DND-41 (cell line): ENCODE results near the gene EFNA4.

ENCODE experiments used
- EZH2 ChIP-seq: IDR thresholded peaks from 3 replicates; pipeline ENCODE4 v1.6.1; 2012; ENCODE audit warnings: borderline replicate concordance, low read depth, mild to moderate bottlenecking, moderate library complexity, low read length, inconsistent platforms; ENCODE audit not compliant: severe bottlenecking
- TF ChIP-seq, protein P1 (sequence below): IDR thresholded peaks from 2 replicates; pipeline ENCODE4 v1.5.1; 2012; ENCODE audit warnings: borderline replicate concordance, low read length, moderate library complexity, mild to moderate bottlenecking; ENCODE audit not compliant: poor library complexity, severe bottlenecking; ENCODE audit errors: extremely low read depth

DNA sequence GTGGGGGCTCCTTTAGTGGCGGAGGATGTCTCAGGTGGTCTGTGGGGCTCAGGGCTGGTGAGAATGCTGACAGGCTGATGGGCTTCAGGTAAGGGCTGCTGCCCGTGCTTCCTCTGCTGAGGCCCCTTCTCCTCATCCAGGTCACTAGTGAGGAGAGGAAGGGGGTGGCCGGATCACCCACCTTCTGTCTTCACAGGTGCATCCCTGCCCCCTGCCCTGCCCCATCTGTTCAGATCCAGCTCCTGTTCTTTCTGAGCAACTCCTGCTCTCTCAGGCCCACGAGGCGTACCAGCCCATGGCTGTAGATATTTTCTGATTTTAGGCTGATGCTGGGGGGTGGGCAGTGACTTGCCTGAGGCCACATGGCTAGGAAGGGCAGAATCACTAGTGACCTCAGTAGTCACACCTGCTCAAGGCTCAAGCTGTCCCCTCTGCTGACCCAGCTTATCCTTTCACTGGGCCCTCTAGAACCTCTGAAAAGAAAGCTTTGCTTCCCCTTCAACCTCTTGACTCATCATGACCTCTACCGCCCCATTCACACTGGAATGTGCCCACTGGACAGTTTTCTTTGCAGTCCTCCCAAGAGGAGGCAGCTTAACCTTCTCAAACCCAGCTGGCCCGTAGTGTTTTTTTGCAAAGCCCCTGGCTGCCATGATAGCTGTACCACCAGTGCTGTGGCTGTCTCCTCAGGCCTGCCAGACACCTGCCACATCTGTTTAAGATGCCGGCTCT, 44.8 kb upstream of the EFNA4 start:
- TF ChIP-seq, protein P1, sequence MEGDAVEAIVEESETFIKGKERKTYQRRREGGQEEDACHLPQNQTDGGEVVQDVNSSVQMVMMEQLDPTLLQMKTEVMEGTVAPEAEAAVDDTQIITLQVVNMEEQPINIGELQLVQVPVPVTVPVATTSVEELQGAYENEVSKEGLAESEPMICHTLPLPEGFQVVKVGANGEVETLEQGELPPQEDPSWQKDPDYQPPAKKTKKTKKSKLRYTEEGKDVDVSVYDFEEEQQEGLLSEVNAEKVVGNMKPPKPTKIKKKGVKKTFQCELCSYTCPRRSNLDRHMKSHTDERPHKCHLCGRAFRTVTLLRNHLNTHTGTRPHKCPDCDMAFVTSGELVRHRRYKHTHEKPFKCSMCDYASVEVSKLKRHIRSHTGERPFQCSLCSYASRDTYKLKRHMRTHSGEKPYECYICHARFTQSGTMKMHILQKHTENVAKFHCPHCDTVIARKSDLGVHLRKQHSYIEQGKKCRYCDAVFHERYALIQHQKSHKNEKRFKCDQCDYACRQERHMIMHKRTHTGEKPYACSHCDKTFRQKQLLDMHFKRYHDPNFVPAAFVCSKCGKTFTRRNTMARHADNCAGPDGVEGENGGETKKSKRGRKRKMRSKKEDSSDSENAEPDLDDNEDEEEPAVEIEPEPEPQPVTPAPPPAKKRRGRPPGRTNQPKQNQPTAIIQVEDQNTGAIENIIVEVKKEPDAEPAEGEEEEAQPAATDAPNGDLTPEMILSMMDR: no peak
- no peak for TF ChIP-seq EZH2
